Measurements from ENCODE around the gene MET. TPM values are rescaled to one million over a fixed set of nuclear protein-coding genes. Genes with fewer than 3 reads are reported as not detected.

The MET gene
- total and polyA plus RNA-seq, 2 of the 8 experiments (the other 6 are each of a cell fraction or from before 2014, with no cell fraction given), result 3.5 to 12.9 TPM

- H2BK20ac ChIP-seq (ENCODE audit: low read length), result no peak overlapping the region
- no peak overlapping the region for H2AK5ac ChIP-seq (ENCODE audit: low read depth, low read length)
- no peak overlapping the region for H3K4me2 ChIP-seq (ENCODE audit: insufficient read depth in 1 of 2, low read depth in 2 of 2, low read length in 2 of 2)
- H4K5ac ChIP-seq (ENCODE audit: insufficient read length, low read depth, low read length), result no peak overlapping the region
- DNase-seq (ENCODE audit: low read depth in 1 of 2, low spot score in 2 of 2) (no peak), FAIRE-seq (no peak)
- no peak overlapping the region for H2AFZ ChIP-seq (ENCODE audit: low read length)
- peaks cover 0 to 4% (median 1%) of the 10 kb centered on the region in 4 experiments; a peak in 2 of 7 replicates for H3K4me1 ChIP-seq (replicated peaks in 1 of 4; ENCODE audit: control insufficient read depth in 3 of 4, insufficient read depth in 4 of 4, low read length in 3 of 4)
- no peak overlapping the region for H3K27ac ChIP-seq (ENCODE audit: low read depth, low read length)
- H3K4me3 ChIP-seq (ENCODE audit: extremely low read depth in 1 of 4, insufficient read depth in 2 of 4, low read depth in 3 of 4, low read length in 4 of 4), result no peak overlapping the region
- H3K79me1 ChIP-seq (ENCODE audit: low read depth, low read length), result no peaks in the 10 kb centered on the region
- H3K27me3 ChIP-seq (replicated peaks in 1 of 4; ENCODE audit: control insufficient read depth in 3 of 4, extremely low read depth in 1 of 4, insufficient read depth in 3 of 4, low read length in 3 of 4), result peaks cover 3 to 19% (median 6%) of the 10 kb centered on the region in 4 experiments; a peak in 5 of 7 replicates
- H3K14ac ChIP-seq (ENCODE audit: insufficient read length), result no peak overlapping the region
- H2BK120ac ChIP-seq (replicated peaks; ENCODE audit: low read depth, low read length), result no peak overlapping the region
- no peaks in the 10 kb centered on the region for H3K9me3 ChIP-seq (ENCODE audit: insufficient read depth in 2 of 2, low read depth in 1 of 2, low read length in 1 of 2)
- H3K79me2 ChIP-seq (ENCODE audit: control insufficient read depth in 1 of 2, insufficient read depth in 2 of 2, low read length in 2 of 2), result no peaks in the 10 kb centered on the region
- no peaks in the 10 kb centered on the region for H3K36me3 ChIP-seq (ENCODE audit: control insufficient read depth in 2 of 4, insufficient read depth in 4 of 4, low read length in 3 of 4)
- no peak overlapping the region for H3K18ac ChIP-seq (ENCODE audit: extremely low read depth, low read length)
- ChIA-PET CTCF (ENCODE audit: partially characterized antibody) (interaction anchor here (0.6 to 2.8 kb wide), 4 partner anchors 10 to 173 kb away, joined by 3 to 9 read pairs (median 3); no protein-coding TSS in a partner anchor), POLR2A (ENCODE audit: partially characterized antibody) (interaction anchor here (1.1 kb wide), 1 partner anchor 11 kb away, joined by 3 read pairs; no protein-coding TSS in a partner anchor)
- WGBS, 2 experiments (ENCODE audit: extremely low coverage in 1 of 2, insufficient coverage in 1 of 2, insufficient read length in 1 of 2, insufficient replicate concordance in 2 of 2, low coverage in 1 of 2, low lambda C conversion rate in 2 of 2, missing lambda C conversion rate in 1 of 2), result 88% methylated on average over 3 of the region's 3 CpGs; no CpG with 5 or more reads in 1 of the 2 experiments
- no peak overlapping the region for H2BK15ac ChIP-seq (ENCODE audit: low read length)
- no peak overlapping the region for H3K4ac ChIP-seq (replicated peaks; ENCODE audit: insufficient read length, low read depth, low read length)
- no peak overlapping the region for H2BK12ac ChIP-seq (ENCODE audit: low read depth, low read length)
- H3K23me2 ChIP-seq (ENCODE audit: low read depth, low read length), result no peaks in the 10 kb centered on the region
- H4K8ac ChIP-seq (ENCODE audit: extremely low read depth, insufficient read depth, low read length), result no peak overlapping the region
- H4K91ac ChIP-seq (replicated peaks; ENCODE audit: insufficient read length, low read length), result no peak overlapping the region
- no peak overlapping the region for H3K9ac ChIP-seq (replicated peaks in 1 of 4; ENCODE audit: extremely low read depth in 1 of 4, low read depth in 3 of 4, low read length in 3 of 4)
- no peak overlapping the region for H3K56ac ChIP-seq (replicated peaks; ENCODE audit: insufficient read length, low read depth, low read length)
- no peaks in the 10 kb centered on the region for H4K20me1 ChIP-seq (replicated peaks in 1 of 2; ENCODE audit: control insufficient read depth in 1 of 2, insufficient read depth in 2 of 2, low read length in 2 of 2)
- H3K23ac ChIP-seq (ENCODE audit: insufficient read length), result no peak overlapping the region
- H2BK5ac ChIP-seq (ENCODE audit: low read depth, low read length), result no peak overlapping the region
- TF ChIP-seq SIX5 (IDR thresholded peaks at IDR 0.05; ENCODE audit: low read depth, low read length), result no peak
- TF ChIP-seq SAP30 (IDR thresholded peaks at IDR 0.05; ENCODE audit: insufficient read depth, insufficient replicate concordance, low read length), result no peak
- no peak for TF ChIP-seq CHD1 (IDR thresholded peaks at IDR 0.05; ENCODE audit: low read depth, low read length)
- TF ChIP-seq TBP (IDR thresholded peaks at IDR 0.05; ENCODE audit: low read depth, low read length), result no peak
- TF ChIP-seq SP1 (IDR thresholded peaks at IDR 0.05; ENCODE audit: low read depth, low read length), result no peak
- TF ChIP-seq SUZ12 (IDR thresholded peaks at IDR 0.05; ENCODE audit: low read length), result no peak
- TF ChIP-seq POLR2A (IDR thresholded peaks at IDR 0.05; ENCODE audit: control extremely low read depth in 1 of 2, low read depth in 2 of 2, low read length in 2 of 2), result no peak
- no peak for TF ChIP-seq RXRA (IDR thresholded peaks at IDR 0.05; ENCODE audit: insufficient read depth, low read depth, low read length)
- no peak for TF ChIP-seq BCL11A (IDR thresholded peaks at IDR 0.05; ENCODE audit: low read depth in 2 of 2, low read length in 2 of 2)
- TF ChIP-seq SIRT6 (IDR thresholded peaks at IDR 0.05; ENCODE audit: low read length), result no peak
Observed at GRCh38 chr7:116776610-116777289, 104.8 kb downstream of the MET start.
